Neutrophil (primary cell): ENCODE data around the gene INTU.

ENCODE experiments used
- H3K27ac ChIP-seq: fragments of 200-600 bp; sonication (generic); 2 replicates; pipeline ENCODE4 v1.5.1; 2016; ENCODE audit warnings: mild to moderate bottlenecking, moderate library complexity
- H3K27me3 ChIP-seq: fragments of 200-600 bp; sonication (generic); 2 replicates; pipeline ENCODE4 v1.6.0; 2016; ENCODE audit warnings: mild to moderate bottlenecking
- H3K36me3 ChIP-seq: fragments of 200-600 bp; sonication (generic); 2 replicates; pipeline ENCODE4 v1.5.1; 2017
- H3K4me1 ChIP-seq, 2 experiments: fragments of 200-600 bp in 1 of 2; sonication (generic) in 1 of 2; 1 replicate in 1 of 2; 2 replicates in 1 of 2; pipeline versions ENCODE4 v1.5.1 to v1.6.1; 2013 to 2016; ENCODE audit warnings: low read depth in 1 of 2, low read length in 1 of 2, mild to moderate bottlenecking in 1 of 2, moderate library complexity in 1 of 2; ENCODE audit not compliant: control insufficient read depth in 1 of 2, insufficient read depth in 1 of 2
- H3K4me3 ChIP-seq, 2 experiments: fragments of 200-600 bp in 1 of 2; sonication (generic) in 1 of 2; 1 replicate in 1 of 2; 2 replicates in 1 of 2; pipeline ENCODE4 v1.5.1; 2013 to 2016; ENCODE audit warnings: low read depth in 1 of 2, low read length in 1 of 2, mild to moderate bottlenecking in 1 of 2, moderate library complexity in 1 of 2
- H3K9me3 ChIP-seq: fragments of 200-600 bp; sonication (generic); 2 replicates; pipeline ENCODE4 v1.5.1; 2016
- CTCF ChIP-seq: fragments of 200-600 bp; sonication (generic); IDR thresholded peaks from 2 replicates; pipeline ENCODE4 v1.5.1; 2016; ENCODE audit warnings: antibody characterized with exemption

Gene INTU

GRCh38 chr4:127771535-127772275, 138.9 kb downstream of the INTU start:
- Histone ChIP-seq H3K27ac (no peak overlapping the region), H3K36me3 (no peaks in the 10 kb centered on the region)
- no peak for TF ChIP-seq CTCF

GRCh38 chr4:127772769-127773671, 140.3 kb downstream of the INTU start:
- no peaks in the 10 kb centered on the region for H3K36me3 ChIP-seq
- no peak for TF ChIP-seq CTCF
- no peaks in the 10 kb centered on the region for H3K4me1 ChIP-seq
- H3K27ac ChIP-seq, result no peak overlapping the region
- no peak overlapping the region for H3K4me3 ChIP-seq
- H3K27me3 ChIP-seq, result peaks cover 10% of the 10 kb centered on the region
- H3K9me3 ChIP-seq, result no peaks in the 10 kb centered on the region

More at GRCh38 chr4:127771535-127772275, 138.9 kb downstream of the INTU start:
- no peaks in the 10 kb centered on the region for H3K9me3 ChIP-seq
- H3K4me1 ChIP-seq, result no peaks in the 10 kb centered on the region
- no peak overlapping the region for H3K4me3 ChIP-seq
- H3K27me3 ChIP-seq, result no peaks in the 10 kb centered on the region

GRCh38 chr4:127775843-127776242, 143.1 kb downstream of the INTU start:
- TF ChIP-seq CTCF, result no peak
- no peak overlapping the region for H3K27ac ChIP-seq
- peaks cover 38% of the 10 kb centered on the region for H3K27me3 ChIP-seq

More at GRCh38 chr4:127775843-127776242, 143.1 kb downstream of the INTU start:
- no peak overlapping the region for H3K4me3 ChIP-seq
- no peaks in the 10 kb centered on the region for H3K4me1 ChIP-seq
- H3K36me3 ChIP-seq, result no peaks in the 10 kb centered on the region
- no peaks in the 10 kb centered on the region for H3K9me3 ChIP-seq
